MM.1S (cell line): ENCODE measurements around the gene SVIP.

ENCODE experiments used
- DNase-seq: peaks from one replicate; pipeline ENCODE4 v3.0.0-alpha.2; 2015
- H2AFZ ChIP-seq: fragments of 300-600 bp; sonication (generic); 2 replicates; pipeline ENCODE4 v1.6.0; 2016; ENCODE audit warnings: antibody characterized with exemption, low read length
- H3F3A ChIP-seq: fragments of 300-600 bp; sonication (generic); 2 replicates; pipeline ENCODE4 v1.6.1; 2016; ENCODE audit warnings: mild to moderate bottlenecking, antibody characterized with exemption, low read length, moderate library complexity, mixed read lengths; ENCODE audit not compliant: insufficient read depth
- H3K27ac ChIP-seq: fragments of 300-600 bp; sonication (generic); 2 replicates; pipeline ENCODE4 v1.5.1; 2016; ENCODE audit warnings: mild to moderate bottlenecking, low read length
- H3K27me3 ChIP-seq: fragments of 300-600 bp; sonication (generic); replicated peaks from 2 replicates; pipeline ENCODE4 v1.6.0; 2016; ENCODE audit warnings: low read length; ENCODE audit not compliant: insufficient read depth
- H3K36me3 ChIP-seq: fragments of 300-600 bp; sonication (generic); replicated peaks from 2 replicates; pipeline ENCODE4 v1.6.1; 2016; ENCODE audit warnings: mild to moderate bottlenecking, low read length, mixed read lengths; ENCODE audit not compliant: insufficient read depth
- H3K4me1 ChIP-seq: fragments of 300-600 bp; sonication (generic); 2 replicates; pipeline ENCODE4 v1.6.1; 2016; ENCODE audit warnings: low read length, mixed read lengths
- H3K4me2 ChIP-seq: fragments of 300-600 bp; sonication (generic); 2 replicates; pipeline ENCODE4 v1.6.0; 2016; ENCODE audit warnings: low read depth, low read length
- H3K4me3 ChIP-seq: fragments of 300-600 bp; sonication (generic); 2 replicates; pipeline ENCODE4 v1.5.1; 2016; ENCODE audit warnings: low read length, mixed read lengths
- H3K79me2 ChIP-seq: fragments of 300-600 bp; sonication (generic); 2 replicates; pipeline ENCODE4 v1.6.1; 2016; ENCODE audit warnings: mixed run types, low read length, mixed read lengths
- H3K9ac ChIP-seq: fragments of 300-600 bp; sonication (generic); 2 replicates; pipeline ENCODE4 v1.6.1; 2016; ENCODE audit warnings: low read length, mixed read lengths
- H3K9me2 ChIP-seq: fragments of 300-600 bp; sonication (generic); replicated peaks from 2 replicates; pipeline ENCODE4 v1.6.1; 2016; ENCODE audit warnings: mild to moderate bottlenecking, low read length, mixed read lengths; ENCODE audit not compliant: insufficient read depth
- H3K9me3 ChIP-seq: fragments of 300-600 bp; sonication (generic); replicated peaks from 2 replicates; pipeline ENCODE4 v1.6.1; 2016; ENCODE audit warnings: mild to moderate bottlenecking, low read length, mixed read lengths; ENCODE audit not compliant: insufficient read depth
- H4K20me1 ChIP-seq: fragments of 300-600 bp; sonication (generic); 2 replicates; pipeline ENCODE4 v1.6.1; 2016; ENCODE audit warnings: mild to moderate bottlenecking, low read length, moderate library complexity, mixed read lengths; ENCODE audit not compliant: insufficient read depth
- CTCF ChIP-seq: fragments of 300-600 bp; sonication (generic); IDR thresholded peaks from 2 replicates; pipeline ENCODE4 v1.5.1; 2016; ENCODE audit warnings: antibody characterized with exemption, low read length, mixed read lengths
- EZH2 ChIP-seq: fragments of 300-600 bp; sonication (generic); optimal IDR thresholded peaks from 2 replicates; pipeline ENCODE3; 2017; ENCODE audit warnings: low read depth, mild to moderate bottlenecking, antibody characterized with exemption, low read length, mixed read lengths
- EZH2phosphoT487 ChIP-seq: fragments of 300-600 bp; sonication (generic); IDR thresholded peaks from 2 replicates; pipeline ENCODE4 v1.6.1; 2018; ENCODE audit warnings: antibody characterized with exemption, low read length

Gene SVIP

GRCh38 chr11:22809893-22810292 lies 19.7 kb downstream of the SVIP start:
- H3K27ac ChIP-seq: no peak overlapping the region
- H3K9me3 ChIP-seq: no peaks in the 10 kb centered on the region
- TF ChIP-seq EZH2: no peak
- no peak for TF ChIP-seq EZH2phosphoT487
- no peak for TF ChIP-seq CTCF
- H3K4me2 ChIP-seq: no peak overlapping the region
- no peaks in the 10 kb centered on the region; the same call in 1 of the 2 replicates for H3K36me3 ChIP-seq
- no peak for DNase-seq
- no peaks in the 10 kb centered on the region; the same call in 1 of the 2 replicates for H3K79me2 ChIP-seq
- peaks cover 38% of the 10 kb centered on the region for H3K4me1 ChIP-seq
- H3K9ac ChIP-seq: no peak overlapping the region
- H3K9me2 ChIP-seq: no peaks in the 10 kb centered on the region
- H2AFZ ChIP-seq: no peak overlapping the region
- no peaks in the 10 kb centered on the region for H3K27me3 ChIP-seq
- H4K20me1 ChIP-seq: no peaks in the 10 kb centered on the region
- H3K4me3 ChIP-seq: no peak overlapping the region
- H3F3A ChIP-seq: peaks cover 23% of the 10 kb centered on the region

GRCh38 chr11:22808571-22809197 lies 20.9 kb downstream of the SVIP start:
- Histone ChIP-seq H3K9me2 (no peaks in the 10 kb centered on the region), H3K4me3 (no peak overlapping the region), H3K9me3 (no peaks in the 10 kb centered on the region), H3K9ac (no peak overlapping the region), H3K79me2 (peaks cover 3% of the 10 kb centered on the region; the same call in 1 of the 2 replicates), H3K27me3 (no peaks in the 10 kb centered on the region), H3K27ac (peak overlapping the region; percentile 62; the same call in 1 of the 2 replicates), H4K20me1 (no peaks in the 10 kb centered on the region), H3K4me1 (peaks cover 38% of the 10 kb centered on the region), H2AFZ (no peak overlapping the region), H3F3A (peaks cover 23% of the 10 kb centered on the region), H3K36me3 (no peaks in the 10 kb centered on the region; the same call in 1 of the 2 replicates), H3K4me2 (peak overlapping the region; percentile 26; the same call in 1 of the 2 replicates)
- TF ChIP-seq EZH2: no peak
- no peak for TF ChIP-seq EZH2phosphoT487
- no peak for TF ChIP-seq CTCF
- DNase-seq: peak; percentile 22

GRCh38 chr11:22807855-22808570 lies 21.6 kb downstream of the SVIP start:
- no peaks in the 10 kb centered on the region; the same call in 1 of the 2 replicates for H3K36me3 ChIP-seq
- H3K9me2 ChIP-seq: no peaks in the 10 kb centered on the region
- H3K27me3 ChIP-seq: no peaks in the 10 kb centered on the region
- H4K20me1 ChIP-seq: no peaks in the 10 kb centered on the region
- H2AFZ ChIP-seq: no peak overlapping the region
- peaks cover 38% of the 10 kb centered on the region for H3K4me1 ChIP-seq
- TF ChIP-seq EZH2phosphoT487 (no peak), EZH2 (no peak), CTCF (no peak)
- H3K9ac ChIP-seq: no peak overlapping the region
- peak; percentile 37 for DNase-seq
- no peak overlapping the region for H3K4me3 ChIP-seq
- H3K9me3 ChIP-seq: no peaks in the 10 kb centered on the region
- H3F3A ChIP-seq: peaks cover 23% of the 10 kb centered on the region
- H3K27ac ChIP-seq: peak overlapping the region; percentile 62
- peak overlapping the region; percentile 26; the same call in 1 of the 2 replicates for H3K4me2 ChIP-seq
- peaks cover 3% of the 10 kb centered on the region; the same call in 1 of the 2 replicates for H3K79me2 ChIP-seq
